ENCODE results near the gene BPNT1. TPM values are rescaled to one million over a fixed set of nuclear protein-coding genes. Genes with fewer than 3 reads are reported as not detected.
A peak's percentile ranks its signal among the peaks of the same experiment; 100 is the strongest.

The BPNT1 gene
- total and polyA plus RNA-seq, 2 of the 13 experiments (the other 11 are each of a cell fraction or from before 2014, with no cell fraction given): 35.2 to 43.9 TPM

- TF ChIP-seq ZNF407 (CRISPR knock-in tag; IDR thresholded peaks at IDR 0.05; ENCODE audit: not compliant biosample characterization): peak; percentile 37
- peak; percentile 90 for TF ChIP-seq ZNF331 (CRISPR knock-in tag; IDR thresholded peaks at IDR 0.05)
- TF ChIP-seq KIAA2018 (CRISPR knock-in tag; IDR thresholded peaks at IDR 0.05; ENCODE audit: borderline replicate concordance): no peak
- peak; percentile 99 for TF ChIP-seq KDM2A (CRISPR knock-in tag; IDR thresholded peaks at IDR 0.05; ENCODE audit: borderline replicate concordance, low read depth)
- TF ChIP-seq MTA1 (CRISPR knock-in tag; IDR thresholded peaks at IDR 0.05; ENCODE audit: borderline replicate concordance): peak; percentile 71; the same call in 1 of the 2 replicates
- no peak for TF ChIP-seq JUNB (CRISPR knock-in tag; IDR thresholded peaks at IDR 0.05; ENCODE audit: borderline replicate concordance)
- peak; percentile 95 for TF ChIP-seq POGZ (CRISPR knock-in tag; IDR thresholded peaks at IDR 0.05)
- no peak for TF ChIP-seq BRF2 (CRISPR knock-in tag; IDR thresholded peaks at IDR 0.05)
- peak; percentile 86 for TF ChIP-seq ZNF891 (CRISPR knock-in tag; IDR thresholded peaks at IDR 0.05)
- no peak for TF ChIP-seq ZFP36L2 (CRISPR knock-in tag; IDR thresholded peaks at IDR 0.05)
Observed at GRCh38 chr1:220046052-220046930, 43.3 kb downstream of the BPNT1 start, which contains the start of gene EPRS1 (continued).

Data from HepG2 (cell line).